ENCODE results near the gene SLC35A5. TPM values are rescaled to one million over a fixed set of nuclear protein-coding genes. Genes with fewer than 3 reads are reported as not detected.

Gene SLC35A5
- total RNA-seq, 2 experiments from 2014 or later: 21.7 to 28.1 TPM

DNA sequence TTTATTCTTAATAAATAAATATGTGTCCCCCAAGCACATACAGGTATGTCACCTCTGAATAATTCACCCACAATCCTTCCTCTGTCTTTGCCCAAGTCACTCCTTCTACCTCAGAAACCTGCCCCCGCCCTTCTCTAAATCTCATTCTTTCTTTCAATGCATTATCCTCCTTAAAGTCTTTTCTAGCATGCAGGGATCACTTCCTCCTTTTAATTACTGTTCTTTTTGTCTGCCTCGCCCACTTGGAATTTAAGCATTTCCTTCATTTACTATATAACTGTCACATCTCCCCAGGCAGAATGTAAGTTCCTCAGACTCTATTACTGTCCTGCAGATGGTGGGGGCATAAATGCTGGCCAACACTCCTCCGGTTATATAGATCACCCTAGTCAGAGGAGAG lies 71.3 kb downstream of the SLC35A5 start:
- Mint-ChIP-seq H3K9me3 (no peaks in the 10 kb centered on the region), H3K36me3 (ENCODE audit: low read depth) (no peaks in the 10 kb centered on the region), H3K27ac (no peak overlapping the region), H3K27me3 (peaks cover 6% of the 10 kb centered on the region), H3K4me3 (no peak overlapping the region), H3K4me1 (peaks cover 3% of the 10 kb centered on the region)
- ChIA-PET CTCF (interaction anchor here (1.2 to 5.2 kb wide), 2 partner anchors 10 to 50 kb away, joined by 4 to 28 read pairs; no protein-coding TSS in a partner anchor), POLR2A (no interaction called here)
- DNase-seq: no peak

DNA sequence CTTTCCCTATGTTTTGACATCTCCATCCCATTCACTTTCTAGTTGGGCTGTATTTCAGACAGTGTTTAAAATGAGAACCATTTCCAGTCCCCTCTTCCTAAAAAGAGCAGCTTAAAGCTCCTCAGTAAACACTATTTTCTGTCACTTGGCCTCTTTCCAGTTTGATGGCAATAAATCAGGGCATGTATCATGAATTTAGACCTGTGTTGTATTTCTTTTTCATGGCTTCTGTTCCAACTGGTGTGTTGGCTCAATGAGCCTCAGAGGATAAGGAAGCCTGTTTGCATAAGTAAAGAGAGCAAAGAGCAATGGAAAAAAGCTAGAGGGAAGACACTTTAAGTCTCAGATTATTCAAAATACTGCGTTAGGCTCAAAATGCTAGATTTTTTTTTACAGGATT lies 71.9 kb downstream of the SLC35A5 start:
- Mint-ChIP-seq H3K27me3 (peaks cover 6% of the 10 kb centered on the region), H3K27ac (no peak overlapping the region), H3K36me3 (ENCODE audit: low read depth) (no peaks in the 10 kb centered on the region), H3K4me3 (no peak overlapping the region), H3K4me1 (peaks cover 3% of the 10 kb centered on the region), H3K9me3 (no peaks in the 10 kb centered on the region)
- ChIA-PET CTCF (interaction anchor here (1.0 to 5.2 kb wide), 4 partner anchors 10 to 101 kb away, joined by 3 to 28 read pairs (median 4); no protein-coding TSS in a partner anchor), POLR2A (no interaction called here)
- DNase-seq: no peak

DNA sequence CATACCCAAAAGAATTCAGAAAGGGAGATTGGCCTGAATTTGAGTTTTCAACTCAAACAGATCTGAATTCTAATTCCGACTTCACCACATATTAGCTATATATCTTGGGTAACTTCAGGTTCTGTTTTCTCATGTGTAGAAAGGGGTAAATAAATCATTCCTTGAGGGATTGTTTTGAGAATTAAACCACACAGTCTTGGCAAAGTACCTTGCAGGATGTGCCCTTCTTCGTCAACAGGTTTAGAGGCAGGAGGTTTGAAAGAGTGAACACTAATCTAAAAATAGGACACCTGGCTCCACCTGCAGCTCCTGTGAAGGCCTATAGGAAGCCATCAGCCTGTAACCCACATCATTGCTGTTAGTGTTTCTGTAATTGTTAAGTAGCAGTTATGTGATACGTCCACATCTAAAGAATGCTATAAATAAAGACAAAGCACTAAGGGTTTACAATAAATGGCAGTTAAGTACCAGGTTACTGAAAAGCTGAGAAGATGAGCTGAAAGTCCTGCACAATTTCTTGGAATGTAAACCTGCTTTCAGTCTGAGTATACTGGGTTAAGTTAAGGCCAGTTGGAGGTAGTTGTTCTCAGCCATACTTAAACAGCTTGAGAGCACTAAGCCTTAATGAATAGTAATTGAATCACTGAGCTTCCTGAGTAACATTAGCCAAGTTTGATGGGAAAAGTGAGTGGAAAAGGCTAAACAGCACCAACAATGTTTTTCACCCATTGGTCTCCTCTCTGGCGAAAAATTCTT lies 73.1 kb downstream of the SLC35A5 start:
- no peak for DNase-seq
- Mint-ChIP-seq H3K9me3 (no peaks in the 10 kb centered on the region), H3K36me3 (ENCODE audit: low read depth) (no peaks in the 10 kb centered on the region), H3K4me3 (no peak overlapping the region), H3K27ac (no peak overlapping the region), H3K4me1 (peaks cover 3% of the 10 kb centered on the region), H3K27me3 (peaks cover 6% of the 10 kb centered on the region)
- ChIA-PET POLR2A (no interaction called here), CTCF (interaction anchor here (0.9 to 5.2 kb wide), 4 partner anchors 8 to 331 kb away, joined by 3 to 28 read pairs (median 3); no protein-coding TSS in a partner anchor)

Other genes with a start within 250 kb of the SLC35A5 start
- 1 to 10 TPM; 4.0 to 5.2 TPM for gene CD200, start 228.9 kb upstream of the SLC35A5 start, total RNA-seq
- 10 to 100 TPM; 43.1 to 47.5 TPM for gene BTLA, start 62.6 kb upstream of the SLC35A5 start, total RNA-seq
- 10 to 100 TPM; 65.2 to 74.5 TPM for gene ATG3, start 83 bp upstream of the SLC35A5 start, total RNA-seq
- gene CCDC80, start 79.1 kb downstream of the SLC35A5 start, total RNA-seq: not detected